Measurements from ENCODE around the gene KIRREL3.

The KIRREL3 gene

DNA sequence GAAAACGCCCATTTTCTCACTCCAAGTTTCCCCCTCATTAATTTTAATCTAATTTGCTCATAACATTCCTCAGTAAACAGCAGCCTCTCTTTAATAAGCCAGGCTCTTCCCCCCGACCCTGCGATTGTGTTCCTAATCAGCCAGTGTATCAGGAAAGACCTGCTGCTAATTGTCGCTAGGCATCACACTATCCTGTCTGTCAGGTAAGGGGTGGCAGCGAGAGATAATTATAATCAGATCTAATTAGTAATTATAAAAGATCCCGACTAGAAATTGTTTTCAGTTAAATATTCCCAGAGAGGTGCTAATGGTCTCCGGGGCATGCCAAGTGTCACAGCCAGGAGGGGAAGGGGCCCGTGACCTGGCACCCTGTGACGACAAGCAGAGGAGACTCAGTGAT is 502.3 kb downstream of the KIRREL3 start:
- DNase-seq: no peak

GRCh38 chr11:126497581-126498122 is 502.9 kb downstream of the KIRREL3 start:
- no peak for DNase-seq

DNA sequence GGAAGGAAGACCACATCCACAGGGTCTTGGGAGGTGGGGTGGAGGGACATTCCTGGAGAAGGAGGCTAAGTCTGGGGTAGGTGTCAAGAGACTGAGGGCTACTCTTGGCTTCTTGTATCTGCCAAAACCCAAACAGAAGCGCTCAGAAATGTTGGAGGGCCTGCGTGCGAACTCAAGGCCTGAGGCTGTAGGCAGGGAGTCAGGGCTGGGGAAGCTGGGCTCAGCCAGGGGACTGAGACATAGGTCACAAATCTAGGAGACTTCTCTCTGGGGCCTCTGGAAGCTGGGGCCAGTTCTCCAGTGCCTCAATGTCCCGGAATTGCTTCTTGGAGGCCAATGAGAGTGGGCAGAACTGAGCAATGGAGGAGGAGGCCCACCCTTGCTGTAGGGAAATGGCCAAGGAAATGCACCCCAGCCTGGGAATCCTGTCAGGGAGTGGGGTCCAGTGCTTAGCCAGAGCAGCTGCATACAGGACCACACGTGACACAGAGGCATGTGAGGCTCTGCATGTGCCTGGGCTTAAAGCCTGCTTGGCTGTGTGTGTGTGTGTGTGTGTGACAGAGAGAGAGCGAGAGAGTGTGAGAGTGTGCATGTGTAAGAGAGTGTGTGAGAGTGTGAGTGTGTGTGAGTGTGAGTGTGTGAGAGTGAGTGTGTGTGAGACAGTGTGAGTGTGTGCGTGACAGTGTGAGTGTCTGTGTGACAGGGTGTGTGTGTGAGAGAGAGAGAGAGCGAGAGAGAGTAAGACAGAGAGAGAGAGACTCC is 503.8 kb downstream of the KIRREL3 start:
- no peak for DNase-seq

GRCh38 chr11:126495281-126496220 is 505.0 kb downstream of the KIRREL3 start:
- DNase-seq: no peak

DNA sequence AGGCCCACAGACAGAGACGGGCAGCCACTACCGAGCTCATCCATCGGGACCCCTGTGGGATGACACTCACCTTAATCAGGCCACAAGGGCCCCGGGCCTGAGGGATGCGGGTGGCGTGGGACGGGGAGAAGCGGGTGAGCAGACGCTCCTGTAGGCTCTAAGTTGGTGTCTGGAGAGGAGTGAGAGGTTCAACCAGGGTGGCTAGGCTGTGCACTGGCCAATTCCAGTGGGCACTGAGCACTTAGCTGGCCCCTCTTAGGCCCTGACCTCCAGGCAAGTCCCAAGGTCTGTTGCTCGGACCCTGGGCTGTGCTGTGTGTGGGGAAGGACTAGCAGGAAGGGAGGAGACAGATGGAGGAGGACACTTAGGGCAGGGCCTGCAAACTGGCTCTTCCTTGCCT is 505.7 kb downstream of the KIRREL3 start:
- no peak for DNase-seq

DNA sequence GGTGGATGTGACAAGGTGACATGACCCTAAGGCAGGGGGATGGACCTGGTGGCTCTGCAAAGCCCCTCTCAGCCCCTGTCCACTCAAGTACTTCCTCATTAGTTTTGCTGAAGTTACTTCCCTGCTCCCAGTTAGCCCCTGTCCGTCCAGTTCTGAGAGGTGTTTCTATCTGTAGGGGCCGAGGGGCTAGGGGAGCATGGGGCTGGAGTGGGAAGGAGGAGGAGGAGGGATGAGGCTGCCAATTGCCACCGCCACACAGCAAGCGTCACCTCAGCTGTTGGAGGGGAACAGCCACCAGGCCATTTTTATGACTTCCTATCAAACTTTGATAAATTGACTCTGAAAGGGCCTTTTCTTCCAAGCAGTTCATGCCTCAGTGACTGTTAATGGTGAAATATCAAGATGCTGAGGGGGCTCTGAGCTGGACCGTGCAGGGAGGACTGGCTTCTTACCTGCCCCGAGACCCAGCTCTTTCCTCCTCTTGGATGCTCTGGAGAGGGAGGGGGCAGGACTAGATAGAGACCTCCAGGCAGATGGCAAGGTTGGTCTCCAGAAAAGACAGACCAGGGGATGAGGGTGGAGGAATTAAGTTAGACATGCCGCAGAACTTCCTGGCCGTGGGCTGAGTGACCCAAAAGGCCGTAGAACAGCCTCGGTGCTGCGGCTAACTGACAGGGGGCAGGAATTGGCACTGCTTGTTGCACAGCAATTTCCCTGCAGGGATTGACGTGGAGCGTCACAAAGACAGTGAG is 508.1 kb downstream of the KIRREL3 start:
- DNase-seq: no peak

- no peak for DNase-seq
Observed at GRCh38 chr11:126491092-126491491, 509.5 kb downstream of the KIRREL3 start.

GRCh38 chr11:126489836-126490660 is 510.5 kb downstream of the KIRREL3 start:
- no peak for DNase-seq

DNA sequence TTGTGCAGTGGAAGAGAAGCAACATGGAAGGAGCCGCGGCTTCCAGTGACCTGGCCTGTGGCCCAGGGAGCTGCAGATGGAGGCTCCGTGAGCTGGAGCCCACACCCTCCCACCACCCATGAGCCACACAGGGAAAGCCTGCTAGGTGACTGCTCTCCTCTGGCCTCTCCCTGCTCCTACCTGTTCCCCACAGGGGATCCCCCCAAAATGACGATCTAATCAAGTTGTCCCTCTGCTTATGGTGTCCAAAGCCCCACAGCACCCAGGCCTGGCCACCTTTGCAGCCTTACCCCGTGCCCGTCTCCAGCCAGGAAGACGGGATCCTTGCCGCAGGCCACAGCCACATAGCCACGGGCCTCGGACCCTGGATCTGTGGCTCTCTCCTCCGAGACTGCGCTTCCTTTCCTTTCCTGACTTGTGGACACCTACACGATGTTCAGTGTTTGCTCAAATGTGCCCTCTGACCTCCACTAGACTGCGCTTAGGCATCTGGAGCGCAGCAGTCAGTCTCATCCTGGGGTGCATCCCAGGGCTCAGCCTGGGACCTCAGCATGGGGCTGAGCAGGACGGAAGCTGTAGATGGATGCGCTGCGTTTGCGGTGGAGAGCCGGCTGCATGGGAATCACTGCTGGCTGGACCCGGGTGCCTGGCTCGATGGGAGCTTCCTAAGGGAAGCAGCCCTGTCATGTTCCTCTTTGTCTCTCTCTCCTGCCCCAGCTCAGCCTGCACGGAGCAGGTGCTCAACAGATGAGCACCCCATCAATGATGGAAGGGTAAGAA is 511.8 kb downstream of the KIRREL3 start:
- no peak for DNase-seq

- DNase-seq: no peak
Observed at GRCh38 chr11:126487711-126488110, 512.9 kb downstream of the KIRREL3 start.

DNA sequence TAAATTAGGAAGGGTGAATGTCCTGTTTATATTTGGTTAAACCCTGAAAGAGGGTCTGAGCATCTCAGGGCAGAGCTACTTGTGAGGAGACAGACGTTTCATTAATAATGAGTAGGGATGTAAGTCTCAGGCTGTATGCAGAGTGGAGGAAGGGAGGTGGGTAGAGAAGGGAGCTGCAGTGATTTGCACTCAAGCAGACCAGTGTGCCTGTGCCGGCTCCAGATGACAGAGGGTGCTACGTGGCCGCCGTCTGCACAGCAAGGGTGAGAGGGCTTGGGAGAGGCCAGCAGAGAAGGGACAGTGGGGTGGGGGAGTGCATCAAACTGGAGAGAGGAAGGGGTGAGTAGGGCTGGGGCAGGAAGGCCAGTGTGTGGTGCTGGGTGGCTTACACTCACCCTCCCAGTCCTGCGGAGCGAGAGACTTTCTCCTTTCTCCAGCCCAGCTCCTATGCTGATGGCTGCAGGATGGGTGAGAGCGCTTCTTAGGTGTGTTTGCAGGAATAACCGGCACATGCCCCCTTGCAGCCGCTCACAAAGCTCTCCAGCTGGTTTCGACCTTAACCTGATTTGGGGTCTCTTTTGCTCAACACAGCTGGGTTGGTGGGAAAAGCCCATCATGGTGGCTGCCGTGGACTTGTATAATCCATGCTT is 514.5 kb downstream of the KIRREL3 start:
- no peak for DNase-seq

DNA sequence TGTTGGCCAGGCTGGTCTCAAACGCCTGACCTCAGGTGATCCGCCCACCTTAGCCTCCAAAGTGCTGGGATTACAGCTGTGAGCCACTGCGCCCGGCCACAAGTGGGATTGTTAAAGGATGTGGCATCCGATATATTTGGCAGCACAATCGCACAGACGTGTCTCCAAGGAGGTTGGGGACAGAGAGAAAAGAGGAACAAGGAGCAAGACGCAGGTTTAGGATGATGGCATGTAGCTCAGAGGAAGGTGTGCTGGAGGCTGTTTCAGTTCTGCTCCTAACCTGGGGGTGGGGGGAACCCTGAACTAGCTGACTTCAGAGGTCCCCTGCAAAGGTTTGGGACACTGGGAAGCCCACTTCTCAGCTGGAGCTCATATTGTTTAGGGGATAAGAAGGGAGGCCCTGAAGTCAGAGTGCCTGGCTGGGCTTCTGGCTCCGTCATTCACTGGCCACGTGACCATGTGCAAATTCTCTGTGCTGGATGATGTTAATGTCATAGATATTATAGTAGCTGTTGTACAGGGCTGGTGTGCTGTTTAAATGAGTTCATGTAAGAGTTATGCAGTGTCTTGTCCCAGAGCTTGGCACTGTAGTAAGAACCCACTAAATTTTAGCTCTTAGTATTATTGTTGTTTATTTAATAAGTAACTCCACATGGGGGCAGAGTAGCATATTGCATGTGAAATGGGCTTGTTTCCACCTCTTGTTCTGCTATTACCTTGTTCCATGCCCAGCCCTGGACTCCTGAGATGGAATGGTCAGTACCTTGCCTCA is 515.4 kb downstream of the KIRREL3 start:
- DNase-seq: no peak

DNA sequence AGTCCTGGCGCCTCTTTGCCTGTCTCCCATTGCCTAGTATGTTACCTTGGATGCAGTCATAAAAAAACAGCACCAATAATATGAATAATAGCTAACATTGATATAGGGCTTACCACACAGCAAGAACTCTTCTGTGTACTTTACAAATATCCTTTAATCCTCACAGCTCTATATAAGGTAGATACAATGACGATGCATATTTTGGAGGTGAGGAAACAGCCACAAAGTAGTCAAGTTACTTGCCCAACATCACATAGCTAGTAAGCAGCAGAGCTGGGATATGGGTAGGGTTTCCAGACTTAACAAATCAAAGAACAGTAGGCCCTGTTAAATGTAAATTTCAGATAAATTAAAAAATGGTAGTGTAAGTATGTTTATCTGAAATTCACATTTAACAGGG is 516.3 kb downstream of the KIRREL3 start:
- no peak for DNase-seq

DNA sequence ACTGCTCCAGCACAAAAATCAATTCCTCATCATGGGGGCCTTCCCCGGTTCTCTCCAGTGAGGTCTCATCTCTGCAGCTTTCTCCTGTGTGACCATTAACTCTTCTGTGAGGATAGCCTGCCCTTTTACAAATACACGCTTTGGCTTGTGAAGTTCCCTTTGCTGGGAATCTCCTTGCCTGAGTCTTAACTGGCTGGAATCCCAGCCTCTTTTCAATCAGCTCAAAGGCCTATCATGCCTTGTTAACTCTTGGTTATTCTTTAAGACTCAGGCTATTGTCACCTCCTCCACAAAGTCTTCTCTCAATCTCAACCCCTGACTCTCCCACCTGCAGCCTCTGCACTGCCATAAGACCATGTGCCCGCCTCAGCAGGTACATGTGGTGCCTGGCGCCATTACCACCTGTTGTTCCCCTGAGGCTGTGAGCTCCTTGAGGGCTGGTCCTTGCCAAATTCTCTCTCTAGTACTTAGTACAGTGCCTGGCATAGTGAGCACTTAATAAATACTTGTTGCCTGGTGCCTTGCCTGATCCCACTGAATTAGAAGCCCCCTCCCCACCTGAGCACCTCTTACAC is 516.9 kb downstream of the KIRREL3 start:
- DNase-seq: no peak

GRCh38 chr11:126482586-126483108 is 517.9 kb downstream of the KIRREL3 start:
- no peak for DNase-seq

GRCh38 chr11:126481303-126481680 is 519.3 kb downstream of the KIRREL3 start:
- DNase-seq: no peak

GRCh38 chr11:126480410-126481302 is 519.9 kb downstream of the KIRREL3 start:
- peak; percentile 77 for DNase-seq

GRCh38 chr11:126480015-126480409 is 520.6 kb downstream of the KIRREL3 start:
- DNase-seq: no peak
